ENCODE results near the gene SRR.

DNA sequence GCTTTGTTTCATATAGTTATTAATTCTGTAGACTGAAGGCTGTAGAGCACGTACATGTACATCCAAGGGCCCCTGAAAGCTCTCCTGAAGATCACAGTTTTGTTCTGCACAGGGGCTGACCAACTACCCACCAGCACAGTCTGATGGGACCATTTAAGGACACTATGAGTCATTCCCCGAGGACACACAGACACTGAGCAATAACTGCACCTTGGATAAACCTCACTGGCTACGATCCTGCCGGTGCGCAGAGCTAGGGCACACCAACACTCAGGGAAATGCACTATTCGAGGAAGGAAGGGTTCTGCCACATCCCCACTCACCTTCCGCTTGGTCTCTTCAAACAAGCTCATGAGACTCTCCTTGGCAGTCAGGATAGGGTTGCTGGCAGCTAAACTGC is 20.4 kb upstream of the SRR start:
- no peak for TF ChIP-seq ZNF8 (CRISPR knock-in tag; IDR thresholded peaks at IDR 0.05)
- TF ChIP-seq CSDC2 (CRISPR knock-in tag; IDR thresholded peaks at IDR 0.05): no peak
- TF ChIP-seq OSR1 (CRISPR knock-in tag; IDR thresholded peaks at IDR 0.05): no peak
- TF ChIP-seq ZNF70 (CRISPR knock-in tag; IDR thresholded peaks at IDR 0.05): no peak
- TF ChIP-seq, protein P1, sequence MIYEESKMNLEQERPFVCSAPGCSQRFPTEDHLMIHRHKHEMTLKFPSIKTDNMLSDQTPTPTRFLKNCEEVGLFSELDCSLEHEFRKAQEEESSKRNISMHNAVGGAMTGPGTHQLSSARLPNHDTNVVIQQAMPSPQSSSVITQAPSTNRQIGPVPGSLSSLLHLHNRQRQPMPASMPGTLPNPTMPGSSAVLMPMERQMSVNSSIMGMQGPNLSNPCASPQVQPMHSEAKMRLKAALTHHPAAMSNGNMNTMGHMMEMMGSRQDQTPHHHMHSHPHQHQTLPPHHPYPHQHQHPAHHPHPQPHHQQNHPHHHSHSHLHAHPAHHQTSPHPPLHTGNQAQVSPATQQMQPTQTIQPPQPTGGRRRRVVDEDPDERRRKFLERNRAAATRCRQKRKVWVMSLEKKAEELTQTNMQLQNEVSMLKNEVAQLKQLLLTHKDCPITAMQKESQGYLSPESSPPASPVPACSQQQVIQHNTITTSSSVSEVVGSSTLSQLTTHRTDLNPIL (CRISPR knock-in tag; IDR thresholded peaks at IDR 0.05; ENCODE audit: low read depth): no peak
- TF ChIP-seq RARB (CRISPR knock-in tag; IDR thresholded peaks at IDR 0.05): no peak
- TF ChIP-seq ZFP3 (CRISPR knock-in tag; IDR thresholded peaks at IDR 0.05): no peak
- TF ChIP-seq, protein P2, sequence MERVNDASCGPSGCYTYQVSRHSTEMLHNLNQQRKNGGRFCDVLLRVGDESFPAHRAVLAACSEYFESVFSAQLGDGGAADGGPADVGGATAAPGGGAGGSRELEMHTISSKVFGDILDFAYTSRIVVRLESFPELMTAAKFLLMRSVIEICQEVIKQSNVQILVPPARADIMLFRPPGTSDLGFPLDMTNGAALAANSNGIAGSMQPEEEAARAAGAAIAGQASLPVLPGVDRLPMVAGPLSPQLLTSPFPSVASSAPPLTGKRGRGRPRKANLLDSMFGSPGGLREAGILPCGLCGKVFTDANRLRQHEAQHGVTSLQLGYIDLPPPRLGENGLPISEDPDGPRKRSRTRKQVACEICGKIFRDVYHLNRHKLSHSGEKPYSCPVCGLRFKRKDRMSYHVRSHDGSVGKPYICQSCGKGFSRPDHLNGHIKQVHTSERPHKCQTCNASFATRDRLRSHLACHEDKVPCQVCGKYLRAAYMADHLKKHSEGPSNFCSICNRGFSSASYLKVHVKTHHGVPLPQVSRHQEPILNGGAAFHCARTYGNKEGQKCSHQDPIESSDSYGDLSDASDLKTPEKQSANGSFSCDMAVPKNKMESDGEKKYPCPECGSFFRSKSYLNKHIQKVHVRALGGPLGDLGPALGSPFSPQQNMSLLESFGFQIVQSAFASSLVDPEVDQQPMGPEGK (CRISPR knock-in tag; IDR thresholded peaks at IDR 0.05; ENCODE audit: borderline replicate concordance): no peak
